ENCODE results near the gene SMIM41.

The SMIM41 gene

GRCh38 chr12:52120951-52121823, 41.7 kb downstream of the SMIM41 start:
- DNase-seq (ENCODE audit: low read depth in 3 of 3, low spot score in 1 of 3): no peak

- peak in 2 of 3 donors; percentile 9 to 53 for DNase-seq (ENCODE audit: low read depth in 3 of 3, low spot score in 1 of 3)
Measured at GRCh38 chr12:52121824-52122539, 42.5 kb downstream of the SMIM41 start.

- no peak for DNase-seq (ENCODE audit: low read depth in 3 of 3, low spot score in 1 of 3)
Measured at GRCh38 chr12:52122540-52122871, 43.0 kb downstream of the SMIM41 start.

GRCh38 chr12:52122904-52123303, 43.4 kb downstream of the SMIM41 start:
- no peak for DNase-seq (ENCODE audit: low read depth in 3 of 3, low spot score in 1 of 3)

GRCh38 chr12:52123487-52124186, 44.1 kb downstream of the SMIM41 start:
- no peak for DNase-seq (ENCODE audit: low read depth in 3 of 3, low spot score in 1 of 3)

GRCh38 chr12:52125476-52125900, 46.0 kb downstream of the SMIM41 start:
- DNase-seq (ENCODE audit: low read depth in 3 of 3, low spot score in 1 of 3): no peak

- DNase-seq (ENCODE audit: low read depth in 3 of 3, low spot score in 1 of 3): no peak
Measured at GRCh38 chr12:52126050-52126604, 46.6 kb downstream of the SMIM41 start.

- DNase-seq (ENCODE audit: low read depth in 3 of 3, low spot score in 1 of 3): no peak
Measured at GRCh38 chr12:52126605-52127578, 47.4 kb downstream of the SMIM41 start.

GRCh38 chr12:52127683-52128450, 48.4 kb downstream of the SMIM41 start:
- DNase-seq (ENCODE audit: low read depth in 3 of 3, low spot score in 1 of 3): no peak

- no peak for DNase-seq (ENCODE audit: low read depth in 3 of 3, low spot score in 1 of 3)
Measured at GRCh38 chr12:52130711-52131110, 51.2 kb downstream of the SMIM41 start.

GRCh38 chr12:52132754-52133161, 53.3 kb downstream of the SMIM41 start:
- no peak for DNase-seq (ENCODE audit: low read depth in 3 of 3, low spot score in 1 of 3)

- no peak for DNase-seq (ENCODE audit: low read depth in 3 of 3, low spot score in 1 of 3)
Measured at GRCh38 chr12:52137746-52138145, 58.2 kb downstream of the SMIM41 start.

GRCh38 chr12:52139147-52139546, 59.6 kb downstream of the SMIM41 start:
- DNase-seq (ENCODE audit: low read depth in 3 of 3, low spot score in 1 of 3): no peak

GRCh38 chr12:52139579-52140062, 60.1 kb downstream of the SMIM41 start:
- DNase-seq (ENCODE audit: low read depth in 3 of 3, low spot score in 1 of 3): no peak

- no peak for DNase-seq (ENCODE audit: low read depth in 3 of 3, low spot score in 1 of 3)
Measured at GRCh38 chr12:52141306-52141705, 61.8 kb downstream of the SMIM41 start.

GRCh38 chr12:52141875-52142274, 62.4 kb downstream of the SMIM41 start:
- DNase-seq (ENCODE audit: low read depth in 3 of 3, low spot score in 1 of 3): no peak

- no peak for DNase-seq (ENCODE audit: low read depth in 3 of 3, low spot score in 1 of 3)
Measured at GRCh38 chr12:52142431-52142830, 62.9 kb downstream of the SMIM41 start.

GRCh38 chr12:52144512-52145227, 65.2 kb downstream of the SMIM41 start:
- no peak for DNase-seq (ENCODE audit: low read depth in 3 of 3, low spot score in 1 of 3)
